HG02763 (cell line): Measurements from ENCODE around the gene RASGRF2.
A peak's percentile ranks its signal among the peaks of the same experiment; 100 is the strongest.

ENCODE experiments used
- ATAC-seq: cut with Tn5 transposase; IDR thresholded peaks from one replicate; pipeline ENCODE4 v1.9.1; 2021; ENCODE audit warnings: mild to moderate bottlenecking, moderate library complexity; ENCODE audit not compliant: unreplicated experiment

The RASGRF2 gene

GRCh38 chr5:81132381-81132780 is 172.2 kb downstream of the RASGRF2 start:
- no peak for ATAC-seq

GRCh38 chr5:81134066-81134465 is 173.9 kb downstream of the RASGRF2 start:
- ATAC-seq, result no peak

GRCh38 chr5:81134566-81134965 is 174.4 kb downstream of the RASGRF2 start:
- ATAC-seq, result no peak

GRCh38 chr5:81136557-81136956 is 176.4 kb downstream of the RASGRF2 start:
- no peak for ATAC-seq

GRCh38 chr5:81137833-81138232 is 177.7 kb downstream of the RASGRF2 start:
- no peak for ATAC-seq

GRCh38 chr5:81140441-81140840 is 180.3 kb downstream of the RASGRF2 start:
- no peak for ATAC-seq

GRCh38 chr5:81140943-81141342 is 180.8 kb downstream of the RASGRF2 start:
- no peak for ATAC-seq

- no peak for ATAC-seq
These were observed 181.9 kb downstream of the RASGRF2 start for GRCh38 chr5:81142108-81142507.

GRCh38 chr5:81145329-81145935 is 185.3 kb downstream of the RASGRF2 start:
- no peak for ATAC-seq

GRCh38 chr5:81146031-81146430 is 185.9 kb downstream of the RASGRF2 start:
- ATAC-seq, result no peak

- no peak for ATAC-seq
These were observed 187.1 kb downstream of the RASGRF2 start for GRCh38 chr5:81147011-81147885.

- ATAC-seq, result no peak
These were observed 187.9 kb downstream of the RASGRF2 start for GRCh38 chr5:81147886-81148571.

- no peak for ATAC-seq
These were observed 191.4 kb downstream of the RASGRF2 start for GRCh38 chr5:81151546-81151945.

GRCh38 chr5:81154725-81155124 is 194.6 kb downstream of the RASGRF2 start:
- no peak for ATAC-seq

GRCh38 chr5:81156732-81157131 is 196.6 kb downstream of the RASGRF2 start:
- ATAC-seq, result no peak

GRCh38 chr5:81161012-81161601 is 200.9 kb downstream of the RASGRF2 start:
- no peak for ATAC-seq

GRCh38 chr5:81162501-81162900 is 202.3 kb downstream of the RASGRF2 start:
- no peak for ATAC-seq

GRCh38 chr5:81163651-81164050 is 203.5 kb downstream of the RASGRF2 start:
- no peak for ATAC-seq

GRCh38 chr5:81164476-81164875 is 204.3 kb downstream of the RASGRF2 start:
- ATAC-seq, result no peak

GRCh38 chr5:81164936-81165335 is 204.8 kb downstream of the RASGRF2 start:
- ATAC-seq, result no peak

- peak; percentile 70 for ATAC-seq
These were observed 205.4 kb downstream of the RASGRF2 start for GRCh38 chr5:81165493-81166119.
